HepG2 (cell line): ENCODE measurements around the gene GPR42. TPM values are rescaled to one million over a fixed set of nuclear protein-coding genes. Genes with fewer than 3 reads are reported as not detected.

Experiments
- ATAC-seq: fragments of 200-7000 bp; cut with Tn5 transposase; 3 replicates; pipeline ENCODE4 v1.9.1; 2020; ENCODE audit warnings: mild to moderate bottlenecking, moderate library complexity
- BruUV-seq: library from RNA; stranded (reverse); fragments of 400-500 nt; replicated peaks from 2 replicates; lab custom pipeline; 2021; lab: Mats Ljungman, UMichigan
- CTCF ChIA-PET: fragments of 300-600 bp; formaldehyde crosslinking; extraction: SDS; loops from one replicate; lab custom pipeline; 2021; ENCODE audit warnings: low total read pairs, inconsistent platforms, low intra/inter-chr PET ratio; lab: Yijun Ruan, JAX
- POLR2A ChIA-PET: fragments of 350-600 bp; sonication (Branson Sonifier 250); formaldehyde crosslinking; loops from one replicate; lab custom pipeline; 2020; ENCODE audit warnings: antibody characterized with exemption, inconsistent platforms; lab: Yijun Ruan, JAX
- DNase-seq: peaks from one replicate; pipeline ENCODE4 v3.0.0-alpha.2; 2015; ENCODE audit warnings: low spot score
- FAIRE-seq: peaks from 3 replicates; lab custom pipeline; 2011; peaks lifted over from hg19 to GRCh38; lab: Jason Lieb, UNC
- H2AFZ ChIP-seq: one replicate; pipeline ENCODE4 v1.6.1; 2011; ENCODE audit warnings: low read length, inconsistent platforms
- H3K27ac ChIP-seq: fragments of 300-600 bp; 3 replicates; pipeline ENCODE4 v1.8.0; 2011; ENCODE audit warnings: mixed run types, mild to moderate bottlenecking, mixed read lengths, low read length, inconsistent platforms; ENCODE audit not compliant: insufficient read depth; ENCODE audit errors: extremely low read length
- H3K27me3 ChIP-seq, 2 experiments: fragments of 200-600 bp in 1 of 2; 2 replicates in 1 of 2; 3 replicates in 1 of 2; pipeline versions ENCODE4 v1.6.0 to v1.8.0; 2011; ENCODE audit warnings: low read length in 2 of 2, mild to moderate bottlenecking in 2 of 2, moderate library complexity in 2 of 2, inconsistent platforms in 1 of 2; ENCODE audit not compliant: insufficient read depth in 2 of 2, control insufficient read depth in 1 of 2
- H3K36me3 ChIP-seq, 2 experiments: fragments of 200-600 bp in 1 of 2; replicated peaks in 1 of 2; 2 replicates in 1 of 2; 3 replicates in 1 of 2; pipeline versions ENCODE4 v1.5.1 to v1.8.0; 2011; ENCODE audit warnings: low read length in 2 of 2, inconsistent platforms in 1 of 2; ENCODE audit not compliant: insufficient read depth in 2 of 2, control insufficient read depth in 1 of 2
- H3K4me1 ChIP-seq: 2 replicates; pipeline ENCODE4 v1.5.1; 2012; ENCODE audit warnings: low read length, inconsistent platforms; ENCODE audit not compliant: insufficient read depth
- H3K4me2 ChIP-seq: 2 replicates; pipeline ENCODE4 v1.6.0; 2011; ENCODE audit warnings: low read depth, low read length, inconsistent platforms
- H3K4me3 ChIP-seq, 3 experiments: fragments of 200-600 bp in 1 of 3; sonication (generic), shearing (Covaris generic) in 1 of 3; replicated peaks in 1 of 3; 2 replicates each; pipeline ENCODE4 v1.5.1; 2011 to 2016; ENCODE audit warnings: low read length in 3 of 3, inconsistent platforms in 2 of 3, low read depth in 2 of 3, mild to moderate bottlenecking in 2 of 3, control low read depth in 1 of 3, mixed read lengths in 1 of 3; ENCODE audit not compliant: insufficient read depth in 1 of 3
- H3K79me2 ChIP-seq: one replicate; pipeline ENCODE4 v1.6.1; 2011; ENCODE audit warnings: low read length, inconsistent platforms; ENCODE audit not compliant: insufficient read depth
- H3K9ac ChIP-seq: 2 replicates; pipeline ENCODE4 v1.6.0; 2011; ENCODE audit warnings: mild to moderate bottlenecking, low read depth, low read length, inconsistent platforms; ENCODE audit not compliant: insufficient read depth
- H3K9me3 ChIP-seq: 2 replicates; pipeline ENCODE4 v1.5.1; 2012; ENCODE audit warnings: mild to moderate bottlenecking, low read length
- H4K20me1 ChIP-seq: 2 replicates; pipeline ENCODE4 v1.6.0; 2011; ENCODE audit warnings: inconsistent platforms, mild to moderate bottlenecking, low read length, moderate library complexity; ENCODE audit not compliant: insufficient read depth
- CEBPG ChIP-seq: IDR thresholded peaks from 2 replicates; pipeline ENCODE4 v1.6.1; 2016
- ERF ChIP-seq: IDR thresholded peaks from 2 replicates; pipeline ENCODE4 v1.6.1; 2018; ENCODE audit warnings: missing biosample characterization, missing genetic modification reagents
- HOXA7 ChIP-seq: sonication (generic); formaldehyde crosslinking; IDR thresholded peaks from 2 replicates; pipeline ENCODE4 v1.8.1; 2022; ENCODE audit warnings: mild to moderate bottlenecking, missing genetic modification reagents, moderate library complexity
- KDM1A ChIP-seq: IDR thresholded peaks from 2 replicates; pipeline ENCODE4 v1.6.1; 2016; ENCODE audit warnings: missing compliant biosample characterization
- KDM4B ChIP-seq: sonication (generic); formaldehyde crosslinking; IDR thresholded peaks from 2 replicates; pipeline ENCODE4 v1.4.0; 2020; ENCODE audit warnings: missing genetic modification reagents
- RAD21 ChIP-seq: fragments of 450-650 bp; formaldehyde crosslinking; IDR thresholded peaks from 2 replicates; pipeline ENCODE4 v1.5.0; 2020; ENCODE audit warnings: mild to moderate bottlenecking
- RCOR2 ChIP-seq: IDR thresholded peaks from 2 replicates; pipeline ENCODE4 v1.6.1; 2016; ENCODE audit warnings: missing biosample characterization, missing genetic modification reagents
- SSRP1 ChIP-seq: IDR thresholded peaks from 2 replicates; pipeline ENCODE4 v1.6.1; 2016; ENCODE audit warnings: control low read depth
- ZNF230 ChIP-seq: sonication (generic); formaldehyde crosslinking; IDR thresholded peaks from 2 replicates; pipeline ENCODE4 v1.4.0; 2020; ENCODE audit warnings: mild to moderate bottlenecking, missing genetic modification reagents
- ZNF451 ChIP-seq: sonication (generic); formaldehyde crosslinking; IDR thresholded peaks from 2 replicates; pipeline ENCODE4 v1.5.0; 2020; ENCODE audit warnings: mild to moderate bottlenecking, missing genetic modification reagents
- ZNF747 ChIP-seq: sonication (generic); formaldehyde crosslinking; IDR thresholded peaks from 2 replicates; pipeline ENCODE4 v1.8.1; 2023; ENCODE audit warnings: missing genetic modification reagents, mild to moderate bottlenecking, borderline replicate concordance
- WGBS: methylation state at CpG from one replicate; pipeline ENCODE4 v1.1.6; 2017; ENCODE audit warnings: low lambda C conversion rate; 5-methylcytosine and 5-hydroxymethylcytosine counted together
- in situ Hi-C: cut with HindIII; loops from 2 replicates; pipeline ENCODE4 v1.10.0; 2017; ENCODE audit warnings: low pct_unique_long_range_greater_than_20kb; ENCODE audit not compliant: extremely low pct_ligation_motif_present
- intact Hi-C: fragments of 100-400 bp; cut with micrococcal nuclease; formaldehyde crosslinking; loops from one replicate; pipeline ENCODE4 v1.10.0; 2022; ENCODE audit not compliant: unreplicated experiment
- polyA plus RNA-seq, 8 experiments: library from polyadenylated mRNA; depleted of rRNA in 3 of 8; stranded (reverse) in 7 of 8; unstranded in 1 of 8; fragments of >200 nt; fragmentation: Illumina TruSeq in 4 of 8; extraction: Trizol in 4 of 8; gene quantifications; 2 replicates each; pipeline versions ENCODE4 v1.2.1 to v1.2.3, GENCODE V29; 2011 to 2016; ENCODE audit warnings: low read depth in 4 of 8, missing spikeins in 1 of 8, mixed read lengths in 1 of 8; ENCODE audit not compliant: insufficient read depth in 1 of 8
- total RNA-seq, 5 experiments: library from RNA; depleted of rRNA; stranded (reverse); fragments of >200 nt; fragmentation: Illumina TruSeq; extraction: Trizol; gene quantifications; 2 replicates each; pipeline ENCODE4 v1.2.3, GENCODE V29; 2016; ENCODE audit warnings: low read depth in 1 of 5
- TF ChIP-seq, protein P1 (sequence below): sonication (generic); formaldehyde crosslinking; IDR thresholded peaks from 2 replicates; pipeline ENCODE4 v1.4.0; 2020; ENCODE audit warnings: missing genetic modification reagents
- TF ChIP-seq, protein P2 (sequence below), 2 experiments: fragments of 450-650 bp in 1 of 2; sonication (generic) in 1 of 2; formaldehyde crosslinking; IDR thresholded peaks; 2 replicates each; pipeline versions ENCODE4 v1.5.0 to v1.8.0; 2020 to 2022; ENCODE audit warnings: mild to moderate bottlenecking in 1 of 2, missing genetic modification reagents in 1 of 2
- TF ChIP-seq, protein P3 (sequence below): sonication (generic); formaldehyde crosslinking; IDR thresholded peaks from 2 replicates; pipeline ENCODE4 v1.8.1; 2023; ENCODE audit warnings: mild to moderate bottlenecking, inconsistent platforms, moderate library complexity, missing genetic modification reagents, borderline replicate concordance
- TF ChIP-seq, protein P4 (sequence below): sonication (generic); formaldehyde crosslinking; IDR thresholded peaks from 2 replicates; pipeline ENCODE4 v1.4.0; 2020; ENCODE audit warnings: missing genetic modification reagents
- TF ChIP-seq, protein P5 (sequence below): sonication (generic); formaldehyde crosslinking; IDR thresholded peaks from 2 replicates; pipeline ENCODE4 v1.5.0; 2020; ENCODE audit warnings: missing genetic modification reagents

GPR42 gene
- total and polyA plus RNA-seq, 2 of the 13 experiments (the other 11 are each of a cell fraction or from before 2014, with no cell fraction given) = not detected

DNA sequence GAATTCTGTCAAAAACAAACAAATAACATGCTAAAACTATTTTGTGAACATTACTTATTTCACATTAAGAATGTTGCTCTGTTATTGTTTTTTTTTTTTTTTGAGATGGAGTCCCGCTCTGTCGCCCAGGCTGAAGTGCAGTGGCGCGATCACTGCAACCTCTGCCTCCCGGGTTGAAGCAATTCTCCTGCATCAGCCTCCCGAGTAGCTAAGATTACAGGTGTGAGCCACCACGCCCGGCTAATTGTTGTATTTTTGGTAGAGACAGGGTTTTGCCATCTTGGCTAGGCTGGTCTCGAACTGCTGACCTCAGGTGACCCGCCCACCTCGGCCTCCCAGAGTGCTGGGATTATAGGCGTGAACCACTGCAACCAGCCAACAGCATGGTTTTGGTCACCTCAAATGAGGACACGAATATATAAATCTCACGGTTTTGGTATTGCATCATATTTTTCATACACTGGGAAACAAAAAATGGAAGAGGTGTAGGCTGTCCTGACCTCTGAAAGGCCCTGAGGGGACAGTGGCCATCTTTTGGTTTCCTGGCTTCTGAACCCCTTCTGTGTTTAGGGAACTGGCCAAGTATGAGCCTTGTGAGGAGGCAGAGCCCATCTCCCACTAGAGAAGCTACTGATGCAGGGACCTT lies 25.5 kb downstream of the GPR42 start:
- Histone ChIP-seq H3K4me1 (peaks cover 42% of the 10 kb centered on the region), H3K27me3 (0 out of 5 replicates have a peak, but pooled peaks cover 0 to 2% of the 10 kb centered on the region in 2 experiments), H2AFZ (no peak overlapping the region), H4K20me1 (no peaks in the 10 kb centered on the region), H3K9ac (no peak overlapping the region), H3K4me2 (peak overlapping the region; percentile 78), H3K79me2 (no peaks in the 10 kb centered on the region), H3K27ac (no peak overlapping the region), H3K4me3 (no peak overlapping the region), H3K36me3 (no peaks in the 10 kb centered on the region), H3K9me3 (no peaks in the 10 kb centered on the region)
- ATAC-seq (no peak), DNase-seq (no peak), FAIRE-seq (no peak)
- intact Hi-C loops = loop anchor here (5.0 kb wide), 1 partner anchor 44 kb away; no protein-coding TSS in a partner anchor
- ChIA-PET POLR2A (no interaction called here), CTCF (no interaction called here)
- 61% methylated on average over 14 of the region's 14 CpGs for WGBS
- BruUV-seq = no TSS peak
- in situ Hi-C loops = no loop called here
- TF ChIP-seq, protein P1, sequence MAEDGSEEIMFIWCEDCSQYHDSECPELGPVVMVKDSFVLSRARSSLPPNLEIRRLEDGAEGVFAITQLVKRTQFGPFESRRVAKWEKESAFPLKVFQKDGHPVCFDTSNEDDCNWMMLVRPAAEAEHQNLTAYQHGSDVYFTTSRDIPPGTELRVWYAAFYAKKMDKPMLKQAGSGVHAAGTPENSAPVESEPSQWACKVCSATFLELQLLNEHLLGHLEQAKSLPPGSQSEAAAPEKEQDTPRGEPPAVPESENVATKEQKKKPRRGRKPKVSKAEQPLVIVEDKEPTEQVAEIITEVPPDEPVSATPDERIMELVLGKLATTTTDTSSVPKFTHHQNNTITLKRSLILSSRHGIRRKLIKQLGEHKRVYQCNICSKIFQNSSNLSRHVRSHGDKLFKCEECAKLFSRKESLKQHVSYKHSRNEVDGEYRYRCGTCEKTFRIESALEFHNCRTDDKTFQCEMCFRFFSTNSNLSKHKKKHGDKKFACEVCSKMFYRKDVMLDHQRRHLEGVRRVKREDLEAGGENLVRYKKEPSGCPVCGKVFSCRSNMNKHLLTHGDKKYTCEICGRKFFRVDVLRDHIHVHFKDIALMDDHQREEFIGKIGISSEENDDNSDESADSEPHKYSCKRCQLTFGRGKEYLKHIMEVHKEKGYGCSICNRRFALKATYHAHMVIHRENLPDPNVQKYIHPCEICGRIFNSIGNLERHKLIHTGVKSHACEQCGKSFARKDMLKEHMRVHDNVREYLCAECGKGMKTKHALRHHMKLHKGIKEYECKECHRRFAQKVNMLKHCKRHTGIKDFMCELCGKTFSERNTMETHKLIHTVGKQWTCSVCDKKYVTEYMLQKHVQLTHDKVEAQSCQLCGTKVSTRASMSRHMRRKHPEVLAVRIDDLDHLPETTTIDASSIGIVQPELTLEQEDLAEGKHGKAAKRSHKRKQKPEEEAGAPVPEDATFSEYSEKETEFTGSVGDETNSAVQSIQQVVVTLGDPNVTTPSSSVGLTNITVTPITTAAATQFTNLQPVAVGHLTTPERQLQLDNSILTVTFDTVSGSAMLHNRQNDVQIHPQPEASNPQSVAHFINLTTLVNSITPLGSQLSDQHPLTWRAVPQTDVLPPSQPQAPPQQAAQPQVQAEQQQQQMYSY (CRISPR knock-in tag) = no peak
- TF ChIP-seq, protein P2, sequence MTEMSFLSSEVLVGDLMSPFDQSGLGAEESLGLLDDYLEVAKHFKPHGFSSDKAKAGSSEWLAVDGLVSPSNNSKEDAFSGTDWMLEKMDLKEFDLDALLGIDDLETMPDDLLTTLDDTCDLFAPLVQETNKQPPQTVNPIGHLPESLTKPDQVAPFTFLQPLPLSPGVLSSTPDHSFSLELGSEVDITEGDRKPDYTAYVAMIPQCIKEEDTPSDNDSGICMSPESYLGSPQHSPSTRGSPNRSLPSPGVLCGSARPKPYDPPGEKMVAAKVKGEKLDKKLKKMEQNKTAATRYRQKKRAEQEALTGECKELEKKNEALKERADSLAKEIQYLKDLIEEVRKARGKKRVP (CRISPR knock-in tag; IDR thresholded peaks at IDR 0.05) = peak in 1 of 2 experiments; percentile 43; a peak in 2 of 4 replicates
- TF ChIP-seq ZNF451 (CRISPR knock-in tag) = no peak
- TF ChIP-seq ZNF230 = no peak
- no peak for TF ChIP-seq ZNF747 (CRISPR knock-in tag)
- no peak for TF ChIP-seq SSRP1
- TF ChIP-seq KDM4B (CRISPR knock-in tag) = no peak
- TF ChIP-seq, protein P3, sequence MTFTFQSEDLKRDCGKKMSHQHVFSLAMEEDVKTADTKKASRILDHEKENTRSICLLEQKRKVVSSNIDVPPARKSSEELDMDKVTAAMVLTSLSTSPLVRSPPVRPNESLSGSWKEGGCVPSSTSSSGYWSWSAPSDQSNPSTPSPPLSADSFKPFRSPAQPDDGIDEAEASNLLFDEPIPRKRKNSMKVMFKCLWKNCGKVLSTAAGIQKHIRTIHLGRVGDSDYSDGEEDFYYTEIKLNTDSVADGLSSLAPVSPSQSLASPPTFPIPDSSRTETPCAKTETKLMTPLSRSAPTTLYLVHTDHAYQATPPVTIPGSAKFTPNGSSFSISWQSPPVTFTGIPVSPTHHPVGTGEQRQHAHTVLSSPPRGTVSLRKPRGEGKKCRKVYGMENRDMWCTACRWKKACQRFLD (CRISPR knock-in tag) = no peak
- TF ChIP-seq RAD21 (CRISPR knock-in tag) = no peak
- TF ChIP-seq KDM1A (CRISPR knock-in tag) = no peak
- TF ChIP-seq HOXA7 (CRISPR knock-in tag) = no peak
- TF ChIP-seq, protein P4, sequence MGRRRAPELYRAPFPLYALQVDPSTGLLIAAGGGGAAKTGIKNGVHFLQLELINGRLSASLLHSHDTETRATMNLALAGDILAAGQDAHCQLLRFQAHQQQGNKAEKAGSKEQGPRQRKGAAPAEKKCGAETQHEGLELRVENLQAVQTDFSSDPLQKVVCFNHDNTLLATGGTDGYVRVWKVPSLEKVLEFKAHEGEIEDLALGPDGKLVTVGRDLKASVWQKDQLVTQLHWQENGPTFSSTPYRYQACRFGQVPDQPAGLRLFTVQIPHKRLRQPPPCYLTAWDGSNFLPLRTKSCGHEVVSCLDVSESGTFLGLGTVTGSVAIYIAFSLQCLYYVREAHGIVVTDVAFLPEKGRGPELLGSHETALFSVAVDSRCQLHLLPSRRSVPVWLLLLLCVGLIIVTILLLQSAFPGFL (CRISPR knock-in tag) = no peak
- TF ChIP-seq, protein P5, sequence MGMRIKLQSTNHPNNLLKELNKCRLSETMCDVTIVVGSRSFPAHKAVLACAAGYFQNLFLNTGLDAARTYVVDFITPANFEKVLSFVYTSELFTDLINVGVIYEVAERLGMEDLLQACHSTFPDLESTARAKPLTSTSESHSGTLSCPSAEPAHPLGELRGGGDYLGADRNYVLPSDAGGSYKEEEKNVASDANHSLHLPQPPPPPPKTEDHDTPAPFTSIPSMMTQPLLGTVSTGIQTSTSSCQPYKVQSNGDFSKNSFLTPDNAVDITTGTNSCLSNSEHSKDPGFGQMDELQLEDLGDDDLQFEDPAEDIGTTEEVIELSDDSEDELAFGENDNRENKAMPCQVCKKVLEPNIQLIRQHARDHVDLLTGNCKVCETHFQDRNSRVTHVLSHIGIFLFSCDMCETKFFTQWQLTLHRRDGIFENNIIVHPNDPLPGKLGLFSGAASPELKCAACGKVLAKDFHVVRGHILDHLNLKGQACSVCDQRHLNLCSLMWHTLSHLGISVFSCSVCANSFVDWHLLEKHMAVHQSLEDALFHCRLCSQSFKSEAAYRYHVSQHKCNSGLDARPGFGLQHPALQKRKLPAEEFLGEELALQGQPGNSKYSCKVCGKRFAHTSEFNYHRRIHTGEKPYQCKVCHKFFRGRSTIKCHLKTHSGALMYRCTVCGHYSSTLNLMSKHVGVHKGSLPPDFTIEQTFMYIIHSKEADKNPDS (CRISPR knock-in tag) = no peak
- TF ChIP-seq CEBPG (CRISPR knock-in tag) = 0 out of 2 replicates have a peak, but pooled peaks have one; percentile 16
- TF ChIP-seq RCOR2 = no peak
- 0 out of 2 replicates have a peak, but pooled peaks have one; percentile 5 for TF ChIP-seq ERF
